Transverse colon (tissue), 4 donors: ENCODE results near the gene MET. TPM values are rescaled to one million over a fixed set of nuclear protein-coding genes. Genes with fewer than 3 reads are reported as not detected.

Source experiments
- DNase-seq: peaks from one replicate; pipeline ENCODE4 v3.0.0-alpha.2; 2019
- H3K27ac ChIP-seq, 4 donors: fragments of 200-600 bp; sonication (generic); 2 replicates each; pipeline ENCODE4 v1.5.1; 2016 to 2018; ENCODE audit warnings: inconsistent platforms in 4 of 4
- H3K27me3 ChIP-seq: fragments of 200-600 bp; sonication (generic); 2 replicates; pipeline ENCODE4 v1.5.1; 2017; ENCODE audit warnings: inconsistent platforms
- H3K36me3 ChIP-seq, 4 donors: fragments of 200-600 bp; sonication (generic); 2 replicates each; pipeline ENCODE4 v1.5.1; 2017 to 2019; ENCODE audit warnings: inconsistent platforms in 4 of 4
- H3K4me1 ChIP-seq, 4 donors: fragments of 200-600 bp; sonication (generic); 2 replicates each; pipeline ENCODE4 v1.5.1; 2017 to 2020; ENCODE audit warnings: inconsistent platforms in 4 of 4
- H3K4me3 ChIP-seq, 4 donors: fragments of 200-600 bp; sonication (generic); 1 replicate in 1 of 4; 2 replicates in 3 of 4; pipeline versions ENCODE4 v1.5.1 to v1.6.1; 2017 to 2019; ENCODE audit warnings: inconsistent platforms in 4 of 4
- H3K9me3 ChIP-seq, 2 donors: fragments of 200-600 bp; sonication (generic); 2 replicates each; pipeline ENCODE4 v1.5.1; 2017 to 2019; ENCODE audit warnings: inconsistent platforms in 2 of 2
- EP300 ChIP-seq: sonication (generic); formaldehyde crosslinking; IDR thresholded peaks from one replicate; pipeline ENCODE4 v1.6.1; 2017; ENCODE audit warnings: antibody characterized with exemption, low read depth
- POLR2A ChIP-seq: fragments of 450-650 bp; IDR thresholded peaks from one replicate; pipeline ENCODE4 v1.6.1; 2016; ENCODE audit warnings: antibody characterized with exemption, mild to moderate bottlenecking, moderate library complexity
- POLR2AphosphoS5 ChIP-seq, 3 donors: sonication (generic); formaldehyde crosslinking; IDR thresholded peaks; one replicate each; pipeline ENCODE4 v1.6.1; 2016; ENCODE audit warnings: antibody characterized with exemption in 3 of 3
- WGBS, 2 donors: methylation state at CpG; one replicate each; pipeline ENCODE4 v1.1.5; 2018; ENCODE audit warnings: low coverage in 1 of 2; 5-methylcytosine and 5-hydroxymethylcytosine counted together
- in situ Hi-C, 4 donors: fragments of 200-750 bp; cut with MboI; loops; one replicate each; pipeline versions ENCODE4 v1.15.0 to v1.15.1; 2017; ENCODE audit warnings: low sequenced_read_pairs in 3 of 4, low pct_ligation_motif_present in 1 of 4, low pct_unique_long_range_greater_than_20kb in 1 of 4
- intact Hi-C: fragments of 100-400 bp; cut with DNase I; formaldehyde crosslinking; loops from one replicate; pipeline ENCODE4 v1.15.1; 2023; ENCODE audit warnings: low total_unique reads
- total RNA-seq, 4 donors: library from RNA; depleted of rRNA; stranded (reverse); fragments of >200 nt; gene quantifications; one replicate each; pipeline ENCODE4 v1.1.0, GENCODE V29; 2016
- TF ChIP-seq, protein P1 (sequence below), 5 experiments: fragments of 200-600 bp in 3 of 5; fragments of 450-650 bp in 2 of 5; sonication (generic) in 3 of 5; IDR thresholded peaks; 1 replicate in 2 of 5; 2 replicates in 3 of 5; pipeline ENCODE4 v1.5.1; 2016 to 2017; ENCODE audit warnings: antibody characterized with exemption in 5 of 5, inconsistent platforms in 3 of 5, mild to moderate bottlenecking in 2 of 5, moderate library complexity in 1 of 5

The MET gene
- total RNA-seq, 4 donors from 2014 or later, result 6.4 to 35.5 (median 20.3) TPM

DNA sequence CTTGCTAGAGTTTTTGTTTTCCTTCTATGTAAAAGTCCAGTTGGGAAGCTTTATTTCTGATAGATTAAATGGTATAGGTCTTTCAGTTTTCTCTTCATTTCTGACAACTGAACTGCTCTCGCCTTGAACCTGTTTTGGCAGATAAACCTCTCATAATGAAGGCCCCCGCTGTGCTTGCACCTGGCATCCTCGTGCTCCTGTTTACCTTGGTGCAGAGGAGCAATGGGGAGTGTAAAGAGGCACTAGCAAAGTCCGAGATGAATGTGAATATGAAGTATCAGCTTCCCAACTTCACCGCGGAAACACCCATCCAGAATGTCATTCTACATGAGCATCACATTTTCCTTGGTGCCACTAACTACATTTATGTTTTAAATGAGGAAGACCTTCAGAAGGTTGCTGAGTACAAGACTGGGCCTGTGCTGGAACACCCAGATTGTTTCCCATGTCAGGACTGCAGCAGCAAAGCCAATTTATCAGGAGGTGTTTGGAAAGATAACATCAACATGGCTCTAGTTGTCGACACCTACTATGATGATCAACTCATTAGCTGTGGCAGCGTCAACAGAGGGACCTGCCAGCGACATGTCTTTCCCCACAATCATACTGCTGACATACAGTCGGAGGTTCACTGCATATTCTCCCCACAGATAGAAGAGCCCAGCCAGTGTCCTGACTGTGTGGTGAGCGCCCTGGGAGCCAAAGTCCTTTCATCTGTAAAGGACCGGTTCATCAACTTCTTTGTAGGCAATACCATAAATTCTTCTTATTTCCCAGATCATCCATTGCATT lies 27.1 kb downstream of the MET start:
- Histone ChIP-seq H3K36me3 (no peaks in the 10 kb centered on the region), H3K9me3 (no peaks in the 10 kb centered on the region), H3K4me1 (peaks cover 0 to 5% (median 0%) of the 10 kb centered on the region in 4 donors), H3K4me3 (no peak overlapping the region), H3K27ac (no peak overlapping the region), H3K27me3 (no peaks in the 10 kb centered on the region)
- in situ Hi-C loops (no loop called here), intact Hi-C loops (loop anchor here (10.0 kb wide), 1 partner anchor 1406 kb away; no protein-coding TSS in a partner anchor)
- DNase-seq, result no peak
- 89 to 91% methylated on average over 3 to 12 of the region's 12 CpGs for WGBS, 2 donors
- TF ChIP-seq EP300, result no peak
- no peak for TF ChIP-seq POLR2AphosphoS5 (IDR thresholded peaks at IDR 0.05)

DNA sequence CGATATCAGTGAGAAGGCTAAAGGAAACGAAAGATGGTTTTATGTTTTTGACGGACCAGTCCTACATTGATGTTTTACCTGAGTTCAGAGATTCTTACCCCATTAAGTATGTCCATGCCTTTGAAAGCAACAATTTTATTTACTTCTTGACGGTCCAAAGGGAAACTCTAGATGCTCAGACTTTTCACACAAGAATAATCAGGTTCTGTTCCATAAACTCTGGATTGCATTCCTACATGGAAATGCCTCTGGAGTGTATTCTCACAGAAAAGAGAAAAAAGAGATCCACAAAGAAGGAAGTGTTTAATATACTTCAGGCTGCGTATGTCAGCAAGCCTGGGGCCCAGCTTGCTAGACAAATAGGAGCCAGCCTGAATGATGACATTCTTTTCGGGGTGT lies 27.7 kb downstream of the MET start:
- 91 to 92% methylated on average over 6 of the region's 6 CpGs for WGBS, 2 donors

DNA sequence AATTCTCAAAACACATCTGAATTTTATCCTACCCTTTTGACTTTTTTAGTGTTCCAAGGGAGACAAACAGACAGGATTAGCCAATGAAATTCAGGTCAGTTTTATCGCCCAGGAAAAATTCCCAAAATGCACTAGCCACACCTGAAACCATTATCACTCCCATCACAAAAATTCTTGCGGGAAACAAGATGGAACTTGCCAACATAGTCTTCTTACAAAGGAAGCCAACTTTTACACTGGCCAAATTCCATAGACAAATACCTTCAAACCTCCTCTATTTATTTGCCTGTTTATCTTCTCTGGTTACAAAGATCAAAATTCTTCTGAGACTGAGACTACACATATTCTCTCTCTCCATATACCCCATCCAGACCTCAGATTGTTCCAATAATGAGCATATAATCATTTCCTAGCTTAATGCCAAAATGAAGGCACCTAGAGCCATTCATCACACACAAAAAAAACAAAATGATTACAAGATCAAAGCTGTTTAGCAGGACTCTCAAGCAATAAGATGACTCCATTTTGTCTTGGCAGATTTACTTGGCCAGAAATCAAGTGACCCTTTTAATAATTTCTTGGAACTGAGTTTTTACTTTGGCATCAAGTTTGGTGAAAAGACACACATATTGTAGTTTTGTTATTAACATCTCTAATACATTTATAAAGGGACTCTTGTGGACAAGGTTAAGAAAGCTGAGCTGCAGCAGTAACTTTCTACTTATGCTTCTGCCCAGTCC lies 30.2 kb downstream of the MET start:
- Histone ChIP-seq H3K27me3 (no peaks in the 10 kb centered on the region), H3K9me3 (no peaks in the 10 kb centered on the region), H3K36me3 (no peaks in the 10 kb centered on the region), H3K4me3 (no peak overlapping the region), H3K4me1 (peaks cover 0 to 5% (median 2%) of the 10 kb centered on the region in 4 donors), H3K27ac (no peak overlapping the region)
- no peak for TF ChIP-seq EP300
- no peak for TF ChIP-seq POLR2AphosphoS5 (IDR thresholded peaks at IDR 0.05)
- TF ChIP-seq POLR2A, result no peak
- TF ChIP-seq, protein P1, sequence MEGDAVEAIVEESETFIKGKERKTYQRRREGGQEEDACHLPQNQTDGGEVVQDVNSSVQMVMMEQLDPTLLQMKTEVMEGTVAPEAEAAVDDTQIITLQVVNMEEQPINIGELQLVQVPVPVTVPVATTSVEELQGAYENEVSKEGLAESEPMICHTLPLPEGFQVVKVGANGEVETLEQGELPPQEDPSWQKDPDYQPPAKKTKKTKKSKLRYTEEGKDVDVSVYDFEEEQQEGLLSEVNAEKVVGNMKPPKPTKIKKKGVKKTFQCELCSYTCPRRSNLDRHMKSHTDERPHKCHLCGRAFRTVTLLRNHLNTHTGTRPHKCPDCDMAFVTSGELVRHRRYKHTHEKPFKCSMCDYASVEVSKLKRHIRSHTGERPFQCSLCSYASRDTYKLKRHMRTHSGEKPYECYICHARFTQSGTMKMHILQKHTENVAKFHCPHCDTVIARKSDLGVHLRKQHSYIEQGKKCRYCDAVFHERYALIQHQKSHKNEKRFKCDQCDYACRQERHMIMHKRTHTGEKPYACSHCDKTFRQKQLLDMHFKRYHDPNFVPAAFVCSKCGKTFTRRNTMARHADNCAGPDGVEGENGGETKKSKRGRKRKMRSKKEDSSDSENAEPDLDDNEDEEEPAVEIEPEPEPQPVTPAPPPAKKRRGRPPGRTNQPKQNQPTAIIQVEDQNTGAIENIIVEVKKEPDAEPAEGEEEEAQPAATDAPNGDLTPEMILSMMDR (IDR thresholded peaks at IDR 0.05), result no peak
- 88 to 95% methylated on average over 2 of the region's 2 CpGs for WGBS, 2 donors
- in situ Hi-C loops (no loop called here), intact Hi-C loops (no loop called here)
- DNase-seq, result no peak

More for the DNA sequence above, 27.7 kb downstream of the MET start:
- no peaks in the 10 kb centered on the region for H3K36me3 ChIP-seq
- TF ChIP-seq POLR2A (no peak), EP300 (no peak), POLR2AphosphoS5 (IDR thresholded peaks at IDR 0.05) (no peak)
- TF ChIP-seq, protein P1 (IDR thresholded peaks at IDR 0.05), result no peak
- H3K4me1 ChIP-seq, result peaks cover 0 to 5% (median 0%) of the 10 kb centered on the region in 4 donors
- no peak overlapping the region for H3K4me3 ChIP-seq
- in situ Hi-C loops, result no loop called here
- H3K9me3 ChIP-seq, result no peaks in the 10 kb centered on the region
- no peak overlapping the region for H3K27ac ChIP-seq
- intact Hi-C loops, result loop anchor here (10.0 kb wide), 1 partner anchor 1405 kb away; no protein-coding TSS in a partner anchor
- H3K27me3 ChIP-seq, result no peaks in the 10 kb centered on the region
- DNase-seq, result no peak

DNA sequence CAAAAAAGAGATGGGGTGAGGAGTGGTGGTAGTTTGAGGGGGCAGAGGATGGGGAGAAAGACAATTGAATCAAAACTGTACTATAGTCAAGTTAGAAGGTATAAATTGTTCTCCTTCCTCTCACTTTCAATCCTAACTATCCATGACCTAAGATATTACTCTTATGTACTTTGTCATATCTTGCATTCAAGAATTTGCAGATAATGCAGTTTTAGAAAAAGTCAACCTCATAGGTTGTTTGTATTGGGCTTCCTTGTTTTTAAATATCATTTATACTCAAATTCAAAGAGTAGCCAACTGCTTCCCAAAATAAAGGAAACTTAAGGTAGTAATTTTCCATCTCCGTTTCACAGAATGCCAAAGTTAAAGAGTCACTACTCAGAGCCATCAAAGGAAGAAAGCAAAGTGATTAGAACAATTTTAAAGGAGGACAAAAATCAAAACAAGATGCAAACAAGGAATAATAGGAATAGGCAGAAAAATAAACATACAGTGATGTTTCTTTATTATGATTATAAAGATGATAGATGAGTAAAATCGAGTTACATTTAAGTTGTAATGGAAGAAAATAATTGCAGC lies 32.7 kb downstream of the MET start:
- in situ Hi-C loops (no loop called here), intact Hi-C loops (no loop called here)
- DNase-seq, result no peak
- Histone ChIP-seq H3K9me3 (no peaks in the 10 kb centered on the region), H3K36me3 (no peaks in the 10 kb centered on the region), H3K27ac (no peak overlapping the region), H3K27me3 (no peaks in the 10 kb centered on the region), H3K4me3 (no peak overlapping the region), H3K4me1 (peaks cover 0 to 4% (median 0%) of the 10 kb centered on the region in 4 donors)
- 77 to 83% methylated on average over 2 of the region's 2 CpGs for WGBS, 2 donors
- TF ChIP-seq POLR2AphosphoS5 (IDR thresholded peaks at IDR 0.05) (no peak), POLR2A (no peak), EP300 (no peak)
- TF ChIP-seq, protein P1 (IDR thresholded peaks at IDR 0.05), result no peak
